Measurements from ENCODE around the gene NUP160.
A peak's percentile ranks its signal among the peaks of the same experiment; 100 is the strongest.

NUP160 gene

DNA sequence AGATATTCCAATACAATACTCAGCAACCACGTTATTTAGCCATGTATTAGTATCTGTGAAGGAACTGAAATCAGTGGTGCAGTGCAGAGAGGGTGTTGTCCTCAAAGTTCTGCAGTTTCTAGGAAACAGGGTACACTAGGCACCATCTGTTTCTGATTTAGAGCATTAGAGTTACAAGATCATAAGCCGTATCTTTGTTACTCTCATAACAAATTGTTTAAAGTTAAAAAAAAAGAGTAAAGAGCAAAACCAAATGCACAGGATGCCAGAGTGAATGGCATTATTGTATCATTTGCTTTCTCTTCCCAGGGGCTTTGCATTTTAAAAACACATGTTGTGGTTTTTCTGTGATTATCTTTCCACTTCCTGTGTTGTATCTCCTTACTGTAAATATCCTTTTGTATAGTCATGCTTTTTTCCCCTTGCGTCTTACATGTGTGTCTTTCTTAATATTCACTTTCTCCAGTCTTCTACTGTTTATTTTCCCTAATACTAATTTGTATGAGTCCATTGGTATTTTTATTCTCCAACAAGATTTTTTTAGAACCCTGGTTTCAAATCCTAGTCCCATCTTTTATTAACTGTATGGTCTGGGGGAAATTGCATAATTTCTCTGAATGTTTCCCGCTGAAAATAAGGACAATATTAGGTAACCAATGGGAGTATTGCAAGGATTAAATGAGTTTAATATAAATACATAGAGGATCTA is 15.2 kb upstream of the NUP160 start:
- TF ChIP-seq TAF1 (IDR thresholded peaks at IDR 0.05; ENCODE audit: low read depth, low read length) (no peak), POLR2A (IDR thresholded peaks at IDR 0.05; ENCODE audit: low read depth, low read length) (no peak), SPI1 (IDR thresholded peaks at IDR 0.05; ENCODE audit: low read depth, low read length) (peak; percentile 55; the same call in 1 of the 2 replicates), POU2F2 (IDR thresholded peaks at IDR 0.05; ENCODE audit: low read depth, low read length) (no peak), PAX5 (IDR thresholded peaks at IDR 0.05; ENCODE audit: insufficient read depth, low read length, severe bottlenecking) (no peak)
- peak; percentile 84 for FAIRE-seq
- DNase-seq (ENCODE audit: insufficient read length, low spot score): no peak

DNA sequence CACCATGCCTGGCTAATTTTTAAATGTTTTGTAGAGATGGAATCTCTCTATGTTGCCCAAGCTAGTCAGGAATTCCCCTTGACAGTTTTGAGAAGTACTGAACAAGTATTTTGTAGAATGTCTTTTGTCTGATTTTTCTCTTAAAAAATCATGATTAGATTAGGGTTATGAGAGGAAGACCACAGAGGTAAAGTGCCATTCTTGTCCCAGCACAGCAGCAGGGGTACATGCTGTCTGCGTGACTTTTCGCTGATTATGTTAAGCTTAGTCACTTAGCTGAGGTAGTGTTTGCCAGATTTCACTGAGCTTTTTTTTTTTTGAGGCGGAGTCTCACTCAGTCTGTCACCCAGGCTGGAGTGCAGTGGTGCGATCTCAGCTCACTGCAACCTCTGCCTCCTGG is 13.6 kb upstream of the NUP160 start:
- FAIRE-seq: no peak
- TF ChIP-seq POLR2A (IDR thresholded peaks at IDR 0.05; ENCODE audit: low read depth, low read length) (no peak), PAX5 (IDR thresholded peaks at IDR 0.05; ENCODE audit: insufficient read depth, low read length, severe bottlenecking) (no peak), POU2F2 (IDR thresholded peaks at IDR 0.05; ENCODE audit: low read depth, low read length) (no peak), POLR2AphosphoS5 (IDR thresholded peaks at IDR 0.05; ENCODE audit: low read depth, low read length) (no peak), TAF1 (IDR thresholded peaks at IDR 0.05; ENCODE audit: low read depth, low read length) (peak; percentile 33; the same call in 1 of the 2 replicates)
- DNase-seq (ENCODE audit: insufficient read length, low spot score): no peak

GRCh38 chr11:47860536-47860935 is 12.4 kb upstream of the NUP160 start:
- TF ChIP-seq PAX5 (IDR thresholded peaks at IDR 0.05; ENCODE audit: insufficient read depth, low read length, severe bottlenecking): no peak
- TF ChIP-seq SPI1 (IDR thresholded peaks at IDR 0.05; ENCODE audit: low read depth, low read length): no peak
- TF ChIP-seq POLR2A (IDR thresholded peaks at IDR 0.05; ENCODE audit: low read depth, low read length): no peak
- TF ChIP-seq POU2F2 (IDR thresholded peaks at IDR 0.05; ENCODE audit: low read depth, low read length): no peak
- TF ChIP-seq POLR2AphosphoS5 (IDR thresholded peaks at IDR 0.05; ENCODE audit: low read depth, low read length): no peak
- no peak for TF ChIP-seq TAF1 (IDR thresholded peaks at IDR 0.05; ENCODE audit: low read depth, low read length)
- DNase-seq (ENCODE audit: insufficient read length, low spot score): no peak
- no peak for FAIRE-seq

GRCh38 chr11:47857892-47858543 is 9.9 kb upstream of the NUP160 start:
- peak; percentile 68 for FAIRE-seq
- no peak for DNase-seq (ENCODE audit: insufficient read length, low spot score)
- TF ChIP-seq SPI1 (IDR thresholded peaks at IDR 0.05; ENCODE audit: low read depth, low read length): no peak
- no peak for TF ChIP-seq PAX5 (IDR thresholded peaks at IDR 0.05; ENCODE audit: insufficient read depth, low read length, severe bottlenecking)
- no peak for TF ChIP-seq POU2F2 (IDR thresholded peaks at IDR 0.05; ENCODE audit: low read depth, low read length)
- TF ChIP-seq TAF1 (IDR thresholded peaks at IDR 0.05; ENCODE audit: low read depth, low read length): no peak
- TF ChIP-seq POLR2A (IDR thresholded peaks at IDR 0.05; ENCODE audit: low read depth, low read length): no peak
- no peak for TF ChIP-seq POLR2AphosphoS5 (IDR thresholded peaks at IDR 0.05; ENCODE audit: low read depth, low read length)

DNA sequence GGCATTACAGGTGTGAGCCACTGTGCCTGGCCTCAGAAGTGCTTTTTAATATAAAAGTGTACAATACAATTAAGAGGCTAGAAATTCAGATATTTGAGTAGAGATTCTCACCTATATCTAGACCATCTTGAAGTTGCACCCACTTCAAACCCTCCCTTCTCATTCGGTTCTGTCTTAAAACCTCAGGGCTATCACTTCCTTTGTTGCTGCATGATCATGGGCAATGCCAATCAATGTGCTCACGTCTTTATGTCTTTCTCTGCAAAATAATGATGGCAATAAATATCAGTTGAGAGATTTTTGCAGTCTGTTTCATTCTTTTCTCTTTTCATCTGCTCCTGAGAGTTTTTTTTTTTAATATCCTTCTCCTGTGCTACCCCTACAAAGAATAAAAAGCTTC is 9.3 kb upstream of the NUP160 start:
- TF ChIP-seq SPI1 (IDR thresholded peaks at IDR 0.05; ENCODE audit: low read depth, low read length): peak; percentile 28; the same call in 1 of the 2 replicates
- TF ChIP-seq POU2F2 (IDR thresholded peaks at IDR 0.05; ENCODE audit: low read depth, low read length): no peak
- no peak for FAIRE-seq
- no peak for DNase-seq (ENCODE audit: insufficient read length, low spot score)

DNA sequence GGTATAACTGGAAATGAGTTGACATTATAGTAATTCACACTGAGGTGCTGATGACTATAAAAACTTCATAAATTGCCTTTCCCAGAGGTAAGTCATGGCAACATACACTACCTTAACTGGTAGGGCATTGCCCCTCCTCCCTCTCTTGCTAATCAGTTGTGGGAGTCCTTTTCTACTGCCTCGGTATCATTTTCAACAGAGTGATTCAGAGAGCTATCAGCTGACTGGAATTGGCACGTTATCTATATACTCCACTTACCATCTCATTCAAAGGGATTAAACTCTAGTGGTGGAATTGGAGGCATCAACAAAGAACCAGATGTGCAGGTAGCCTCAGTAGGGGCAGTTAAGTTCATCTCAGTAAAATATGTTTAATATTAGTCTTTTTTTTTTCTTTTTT is 8.0 kb upstream of the NUP160 start:
- DNase-seq (ENCODE audit: insufficient read length, low spot score) (no peak), FAIRE-seq (peak; percentile 43)

DNA sequence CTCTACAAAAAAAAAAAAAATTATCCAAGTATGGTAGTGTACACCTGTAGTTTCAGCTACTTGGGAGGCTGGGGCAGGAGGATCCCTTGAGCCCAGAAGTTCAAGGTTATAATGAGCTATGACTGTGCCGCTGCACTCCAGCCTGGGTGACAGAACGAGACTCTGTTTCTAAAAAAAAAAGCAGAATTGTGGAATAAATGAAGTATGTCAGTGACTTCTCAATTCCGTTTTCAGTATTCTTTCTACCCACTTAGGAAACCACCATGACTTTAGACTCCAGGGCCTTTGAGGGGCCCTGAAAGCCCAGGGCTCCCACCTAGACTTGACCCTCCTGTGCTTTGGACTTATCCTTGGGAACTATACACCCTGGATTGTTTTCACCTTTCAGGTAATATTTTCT is 6.5 kb upstream of the NUP160 start:
- no peak for DNase-seq (ENCODE audit: insufficient read length, low spot score)
- no peak for FAIRE-seq
- TF ChIP-seq PAX5 (IDR thresholded peaks at IDR 0.05; ENCODE audit: insufficient read depth, low read length, severe bottlenecking) (peak; percentile 46), POU2F2 (IDR thresholded peaks at IDR 0.05; ENCODE audit: low read depth, low read length) (no peak), TAF1 (IDR thresholded peaks at IDR 0.05; ENCODE audit: low read depth, low read length) (no peak), SPI1 (IDR thresholded peaks at IDR 0.05; ENCODE audit: low read depth, low read length) (peak; percentile 90), POLR2A (IDR thresholded peaks at IDR 0.05; ENCODE audit: low read depth, low read length) (no peak), POLR2AphosphoS5 (IDR thresholded peaks at IDR 0.05; ENCODE audit: low read depth, low read length) (no peak)

More for the DNA sequence above, 8.0 kb upstream of the NUP160 start:
- TF ChIP-seq POLR2A (IDR thresholded peaks at IDR 0.05; ENCODE audit: low read depth, low read length) (no peak), SPI1 (IDR thresholded peaks at IDR 0.05; ENCODE audit: low read depth, low read length) (no peak), TAF1 (IDR thresholded peaks at IDR 0.05; ENCODE audit: low read depth, low read length) (no peak), POU2F2 (IDR thresholded peaks at IDR 0.05; ENCODE audit: low read depth, low read length) (no peak), PAX5 (IDR thresholded peaks at IDR 0.05; ENCODE audit: insufficient read depth, low read length, severe bottlenecking) (no peak), POLR2AphosphoS5 (IDR thresholded peaks at IDR 0.05; ENCODE audit: low read depth, low read length) (no peak)

DNA sequence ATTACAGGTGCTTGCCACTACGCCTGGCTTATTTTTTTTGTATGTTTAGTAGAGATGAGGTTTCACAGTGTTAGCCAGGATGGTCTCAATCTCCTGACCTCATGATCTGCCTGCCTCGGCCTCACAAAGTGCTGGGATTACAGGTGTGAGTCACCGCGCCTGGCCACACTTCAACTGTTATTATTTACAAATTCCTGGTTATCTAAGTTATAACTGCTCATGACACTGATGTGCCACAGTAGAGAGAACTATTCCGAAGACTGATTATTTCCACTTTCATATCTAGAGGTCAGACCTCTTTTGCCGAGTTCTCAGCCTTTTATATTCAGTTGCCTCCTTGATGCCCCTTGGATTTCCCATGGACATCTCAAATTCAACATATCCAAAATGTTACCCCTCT is 3.9 kb upstream of the NUP160 start:
- DNase-seq (ENCODE audit: insufficient read length, low spot score) (no peak), FAIRE-seq (no peak)
- TF ChIP-seq POU2F2 (IDR thresholded peaks at IDR 0.05; ENCODE audit: low read depth, low read length) (no peak), POLR2AphosphoS5 (IDR thresholded peaks at IDR 0.05; ENCODE audit: low read depth, low read length) (no peak), PAX5 (IDR thresholded peaks at IDR 0.05; ENCODE audit: insufficient read depth, low read length, severe bottlenecking) (no peak), SPI1 (IDR thresholded peaks at IDR 0.05; ENCODE audit: low read depth, low read length) (no peak), POLR2A (IDR thresholded peaks at IDR 0.05; ENCODE audit: low read depth, low read length) (no peak), TAF1 (IDR thresholded peaks at IDR 0.05; ENCODE audit: low read depth, low read length) (no peak)

DNA sequence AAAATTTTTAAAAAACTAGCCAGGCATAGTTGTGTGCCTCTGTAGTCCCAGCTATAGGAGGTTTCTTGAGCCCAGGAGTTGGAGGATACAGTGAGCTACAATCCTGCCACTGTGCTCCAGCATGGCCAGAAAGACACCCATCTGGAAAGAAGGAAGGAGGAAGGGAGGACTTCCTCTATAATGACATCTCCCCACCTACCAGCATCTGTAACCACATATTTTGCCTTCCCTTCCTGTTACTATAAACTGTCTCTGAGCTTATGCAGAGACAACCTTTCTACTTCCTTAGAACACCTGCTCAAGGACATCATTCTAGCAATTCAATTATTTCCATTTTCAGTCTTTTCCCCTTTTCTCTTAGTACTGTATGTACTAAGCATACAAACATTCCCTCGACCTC is 2.2 kb upstream of the NUP160 start:
- DNase-seq (ENCODE audit: insufficient read length, low spot score): no peak
- FAIRE-seq: peak; percentile 83
- TF ChIP-seq POLR2A (IDR thresholded peaks at IDR 0.05; ENCODE audit: low read depth, low read length): no peak
- no peak for TF ChIP-seq PAX5 (IDR thresholded peaks at IDR 0.05; ENCODE audit: insufficient read depth, low read length, severe bottlenecking)
- 0 out of 2 replicates have a peak, but pooled peaks have one; percentile 62 for TF ChIP-seq POU2F2 (IDR thresholded peaks at IDR 0.05; ENCODE audit: low read depth, low read length)
- TF ChIP-seq SPI1 (IDR thresholded peaks at IDR 0.05; ENCODE audit: low read depth, low read length): peak; percentile 82
